ENCODE data around the gene MAP3K12. TPM values are rescaled to one million over a fixed set of nuclear protein-coding genes. Genes with fewer than 3 reads are reported as not detected.

The MAP3K12 gene
- total RNA-seq, 1 donor from 2014 or later, result 11.9 TPM

- peaks cover 43% of the 10 kb centered on the region for H3K36me3 Mint-ChIP-seq (ENCODE audit: insufficient read depth)
Measured at GRCh38 chr12:53461591-53461990, 37.7 kb downstream of the MAP3K12 start.

GRCh38 chr12:53461059-53461458 lies 38.2 kb downstream of the MAP3K12 start:
- Mint-ChIP-seq H3K27me3 (no peaks in the 10 kb centered on the region), H3K27ac (no peak overlapping the region), H3K4me3 (ENCODE audit: low read depth) (no peak overlapping the region), H3K9me3 (ENCODE audit: low read depth) (no peaks in the 10 kb centered on the region), H3K36me3 (ENCODE audit: insufficient read depth) (peaks cover 43% of the 10 kb centered on the region), H3K4me1 (ENCODE audit: low read depth) (peaks cover 9% of the 10 kb centered on the region)
- no peak for DNase-seq (ENCODE audit: low spot score, unreplicated experiment)
- TF ChIP-seq CTCF (IDR thresholded peaks at IDR 0.05; ENCODE audit: unreplicated experiment), result no peak

More at GRCh38 chr12:53461591-53461990, 37.7 kb downstream of the MAP3K12 start:
- no peak for TF ChIP-seq CTCF (IDR thresholded peaks at IDR 0.05; ENCODE audit: unreplicated experiment)
- DNase-seq (ENCODE audit: low spot score, unreplicated experiment), result no peak
- no peak overlapping the region for H3K4me3 Mint-ChIP-seq (ENCODE audit: low read depth)
- H3K27ac Mint-ChIP-seq, result no peak overlapping the region
- H3K27me3 Mint-ChIP-seq, result no peaks in the 10 kb centered on the region
- H3K9me3 Mint-ChIP-seq (ENCODE audit: low read depth), result no peaks in the 10 kb centered on the region
- peaks cover 8% of the 10 kb centered on the region for H3K4me1 Mint-ChIP-seq (ENCODE audit: low read depth)

GRCh38 chr12:53459097-53459496 lies 40.2 kb downstream of the MAP3K12 start:
- no peak for DNase-seq (ENCODE audit: low spot score, unreplicated experiment)
- Mint-ChIP-seq H3K27me3 (no peaks in the 10 kb centered on the region), H3K4me1 (ENCODE audit: low read depth) (peaks cover 19% of the 10 kb centered on the region), H3K9me3 (ENCODE audit: low read depth) (no peaks in the 10 kb centered on the region), H3K27ac (peak overlapping the region; percentile 52), H3K36me3 (ENCODE audit: insufficient read depth) (peaks cover 54% of the 10 kb centered on the region), H3K4me3 (ENCODE audit: low read depth) (no peak overlapping the region)
- TF ChIP-seq CTCF (IDR thresholded peaks at IDR 0.05; ENCODE audit: unreplicated experiment), result no peak

- no peak for DNase-seq (ENCODE audit: low spot score, unreplicated experiment)
- Mint-ChIP-seq H3K4me3 (ENCODE audit: low read depth) (no peak overlapping the region), H3K4me1 (ENCODE audit: low read depth) (peaks cover 27% of the 10 kb centered on the region), H3K9me3 (ENCODE audit: low read depth) (no peaks in the 10 kb centered on the region), H3K36me3 (ENCODE audit: insufficient read depth) (peaks cover 42% of the 10 kb centered on the region), H3K27ac (peak overlapping the region; percentile 53), H3K27me3 (no peaks in the 10 kb centered on the region)
- no peak for TF ChIP-seq CTCF (IDR thresholded peaks at IDR 0.05; ENCODE audit: unreplicated experiment)
Measured at GRCh38 chr12:53456654-53457366, 42.4 kb downstream of the MAP3K12 start.

- H3K9me3 Mint-ChIP-seq (ENCODE audit: low read depth), result no peaks in the 10 kb centered on the region
- peak overlapping the region; percentile 98 for H3K4me3 Mint-ChIP-seq (ENCODE audit: low read depth)
- H3K4me1 Mint-ChIP-seq (ENCODE audit: low read depth), result peaks cover 29% of the 10 kb centered on the region
- TF ChIP-seq CTCF (IDR thresholded peaks at IDR 0.05; ENCODE audit: unreplicated experiment), result no peak
- no peaks in the 10 kb centered on the region for H3K27me3 Mint-ChIP-seq
- H3K36me3 Mint-ChIP-seq (ENCODE audit: insufficient read depth), result peaks cover 31% of the 10 kb centered on the region
- peak overlapping the region; percentile 92 for H3K27ac Mint-ChIP-seq
- DNase-seq (ENCODE audit: low spot score, unreplicated experiment), result no peak
Measured at GRCh38 chr12:53454707-53455106, 44.6 kb downstream of the MAP3K12 start.

Data from progenitor cell of endocrine pancreas (in vitro differentiated cells).